Measurements from ENCODE around the gene NIPAL3.

NIPAL3 gene

DNA sequence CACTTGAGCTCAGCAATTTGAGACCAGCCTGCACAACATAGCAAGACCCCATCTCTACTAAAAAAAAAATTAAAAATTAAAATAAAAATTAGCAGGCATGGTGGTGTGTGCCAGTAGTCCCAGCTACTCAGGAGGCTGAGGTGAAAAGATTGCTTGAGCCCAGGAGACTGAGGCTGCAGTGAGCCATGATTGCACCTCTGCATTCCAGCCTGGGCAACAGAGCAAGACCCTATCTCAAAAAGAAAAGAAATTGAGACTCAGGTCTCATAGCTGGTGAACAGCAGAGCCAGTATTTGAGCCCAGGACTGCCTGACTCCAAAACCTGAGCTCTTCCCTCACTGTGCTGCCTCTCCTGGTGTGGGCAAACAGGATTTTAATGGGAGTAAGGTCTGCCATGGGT is 58.6 kb downstream of the NIPAL3 start:
- H3K27me3 ChIP-seq (ENCODE audit: insufficient read depth, poor library complexity, severe bottlenecking), result no peaks in the 10 kb centered on the region
- H3K4me3 ChIP-seq (replicated peaks; ENCODE audit: insufficient read depth, low read length), result no peak overlapping the region
- TF ChIP-seq POLR2AphosphoS5 (IDR thresholded peaks at IDR 0.05; ENCODE audit: low read depth) (no peak), SPI1 (IDR thresholded peaks at IDR 0.05; ENCODE audit: borderline replicate concordance, low read depth) (no peak), GABPA (IDR thresholded peaks at IDR 0.05; ENCODE audit: low read depth) (no peak)
- TF ChIP-seq, protein P1, sequence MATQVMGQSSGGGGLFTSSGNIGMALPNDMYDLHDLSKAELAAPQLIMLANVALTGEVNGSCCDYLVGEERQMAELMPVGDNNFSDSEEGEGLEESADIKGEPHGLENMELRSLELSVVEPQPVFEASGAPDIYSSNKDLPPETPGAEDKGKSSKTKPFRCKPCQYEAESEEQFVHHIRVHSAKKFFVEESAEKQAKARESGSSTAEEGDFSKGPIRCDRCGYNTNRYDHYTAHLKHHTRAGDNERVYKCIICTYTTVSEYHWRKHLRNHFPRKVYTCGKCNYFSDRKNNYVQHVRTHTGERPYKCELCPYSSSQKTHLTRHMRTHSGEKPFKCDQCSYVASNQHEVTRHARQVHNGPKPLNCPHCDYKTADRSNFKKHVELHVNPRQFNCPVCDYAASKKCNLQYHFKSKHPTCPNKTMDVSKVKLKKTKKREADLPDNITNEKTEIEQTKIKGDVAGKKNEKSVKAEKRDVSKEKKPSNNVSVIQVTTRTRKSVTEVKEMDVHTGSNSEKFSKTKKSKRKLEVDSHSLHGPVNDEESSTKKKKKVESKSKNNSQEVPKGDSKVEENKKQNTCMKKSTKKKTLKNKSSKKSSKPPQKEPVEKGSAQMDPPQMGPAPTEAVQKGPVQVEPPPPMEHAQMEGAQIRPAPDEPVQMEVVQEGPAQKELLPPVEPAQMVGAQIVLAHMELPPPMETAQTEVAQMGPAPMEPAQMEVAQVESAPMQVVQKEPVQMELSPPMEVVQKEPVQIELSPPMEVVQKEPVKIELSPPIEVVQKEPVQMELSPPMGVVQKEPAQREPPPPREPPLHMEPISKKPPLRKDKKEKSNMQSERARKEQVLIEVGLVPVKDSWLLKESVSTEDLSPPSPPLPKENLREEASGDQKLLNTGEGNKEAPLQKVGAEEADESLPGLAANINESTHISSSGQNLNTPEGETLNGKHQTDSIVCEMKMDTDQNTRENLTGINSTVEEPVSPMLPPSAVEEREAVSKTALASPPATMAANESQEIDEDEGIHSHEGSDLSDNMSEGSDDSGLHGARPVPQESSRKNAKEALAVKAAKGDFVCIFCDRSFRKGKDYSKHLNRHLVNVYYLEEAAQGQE (IDR thresholded peaks at IDR 0.05; ENCODE audit: insufficient replicate concordance, low read depth), result no peak
- TF ChIP-seq, protein P2, sequence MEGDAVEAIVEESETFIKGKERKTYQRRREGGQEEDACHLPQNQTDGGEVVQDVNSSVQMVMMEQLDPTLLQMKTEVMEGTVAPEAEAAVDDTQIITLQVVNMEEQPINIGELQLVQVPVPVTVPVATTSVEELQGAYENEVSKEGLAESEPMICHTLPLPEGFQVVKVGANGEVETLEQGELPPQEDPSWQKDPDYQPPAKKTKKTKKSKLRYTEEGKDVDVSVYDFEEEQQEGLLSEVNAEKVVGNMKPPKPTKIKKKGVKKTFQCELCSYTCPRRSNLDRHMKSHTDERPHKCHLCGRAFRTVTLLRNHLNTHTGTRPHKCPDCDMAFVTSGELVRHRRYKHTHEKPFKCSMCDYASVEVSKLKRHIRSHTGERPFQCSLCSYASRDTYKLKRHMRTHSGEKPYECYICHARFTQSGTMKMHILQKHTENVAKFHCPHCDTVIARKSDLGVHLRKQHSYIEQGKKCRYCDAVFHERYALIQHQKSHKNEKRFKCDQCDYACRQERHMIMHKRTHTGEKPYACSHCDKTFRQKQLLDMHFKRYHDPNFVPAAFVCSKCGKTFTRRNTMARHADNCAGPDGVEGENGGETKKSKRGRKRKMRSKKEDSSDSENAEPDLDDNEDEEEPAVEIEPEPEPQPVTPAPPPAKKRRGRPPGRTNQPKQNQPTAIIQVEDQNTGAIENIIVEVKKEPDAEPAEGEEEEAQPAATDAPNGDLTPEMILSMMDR (IDR thresholded peaks at IDR 0.05; ENCODE audit: insufficient read depth, low read length), result no peak
- DNase-seq (ENCODE audit: low read depth in 1 of 2, low spot score in 1 of 2), result no peak
- no peak overlapping the region for H3K27ac ChIP-seq (replicated peaks)

DNA sequence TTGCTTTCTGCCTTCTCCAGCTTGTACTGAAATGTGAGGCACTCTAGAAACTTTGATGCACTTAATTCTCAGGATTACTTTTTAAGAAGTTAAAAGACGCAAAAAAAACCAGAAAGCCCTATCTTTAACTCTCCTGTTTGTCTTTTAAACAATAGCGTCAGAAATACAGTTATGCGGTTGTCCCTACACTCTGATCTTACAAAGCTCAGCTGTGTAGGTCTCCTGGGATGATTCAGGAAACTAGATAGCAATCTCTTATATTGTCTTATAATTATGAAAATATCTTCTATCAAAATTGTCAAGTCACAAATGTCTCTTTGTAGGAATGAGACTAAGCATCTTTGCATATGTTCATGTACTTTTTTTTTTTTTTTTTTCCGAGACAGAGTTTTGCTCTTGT is 60.1 kb downstream of the NIPAL3 start:
- H3K27me3 ChIP-seq (ENCODE audit: insufficient read depth, poor library complexity, severe bottlenecking), result no peaks in the 10 kb centered on the region
- TF ChIP-seq SPI1 (IDR thresholded peaks at IDR 0.05; ENCODE audit: borderline replicate concordance, low read depth) (no peak), POLR2AphosphoS5 (IDR thresholded peaks at IDR 0.05; ENCODE audit: low read depth) (no peak), GABPA (IDR thresholded peaks at IDR 0.05; ENCODE audit: low read depth) (no peak)
- TF ChIP-seq, protein P1 (IDR thresholded peaks at IDR 0.05; ENCODE audit: insufficient replicate concordance, low read depth), result no peak
- TF ChIP-seq, protein P2 (IDR thresholded peaks at IDR 0.05; ENCODE audit: insufficient read depth, low read length), result no peak
- H3K4me3 ChIP-seq (replicated peaks; ENCODE audit: insufficient read depth, low read length), result no peak overlapping the region
- no peak overlapping the region for H3K27ac ChIP-seq (replicated peaks)
- no peak for DNase-seq (ENCODE audit: low read depth in 1 of 2, low spot score in 1 of 2)

DNA sequence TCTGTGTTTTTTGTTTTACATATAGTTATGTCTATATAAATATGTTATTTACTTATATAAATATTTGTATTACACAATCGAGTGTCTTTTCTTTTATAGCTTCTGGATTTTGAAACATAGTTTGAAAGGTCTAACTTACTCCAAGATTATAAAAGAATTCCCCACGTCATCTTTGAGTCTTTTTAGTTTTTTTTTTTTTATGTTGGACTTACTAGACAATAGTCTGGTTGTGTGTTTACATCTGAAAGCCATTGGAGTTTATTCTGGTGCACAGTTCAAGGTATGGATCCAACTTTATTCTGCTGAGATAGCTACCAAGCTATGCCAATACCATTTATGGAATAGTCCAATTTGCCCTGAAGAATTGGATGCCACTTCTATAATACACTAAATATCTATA is 61.0 kb downstream of the NIPAL3 start:
- H3K27me3 ChIP-seq (ENCODE audit: insufficient read depth, poor library complexity, severe bottlenecking), result no peaks in the 10 kb centered on the region
- H3K4me3 ChIP-seq (replicated peaks; ENCODE audit: insufficient read depth, low read length), result no peak overlapping the region
- DNase-seq (ENCODE audit: low read depth in 1 of 2, low spot score in 1 of 2), result no peak
- TF ChIP-seq GABPA (IDR thresholded peaks at IDR 0.05; ENCODE audit: low read depth) (no peak), SPI1 (IDR thresholded peaks at IDR 0.05; ENCODE audit: borderline replicate concordance, low read depth) (no peak), POLR2AphosphoS5 (IDR thresholded peaks at IDR 0.05; ENCODE audit: low read depth) (no peak)
- TF ChIP-seq, protein P2 (IDR thresholded peaks at IDR 0.05; ENCODE audit: insufficient read depth, low read length), result no peak
- TF ChIP-seq, protein P1 (IDR thresholded peaks at IDR 0.05; ENCODE audit: insufficient replicate concordance, low read depth), result no peak
- no peak overlapping the region for H3K27ac ChIP-seq (replicated peaks)
